Fibroblast of lung (primary cell): Measurements from ENCODE around the gene CARD14.

Source experiments
- CTCF ChIP-seq, 2 donors: IDR thresholded peaks in 1 of 2; conservative IDR thresholded peaks in 1 of 2; 1 replicate in 1 of 2; 2 replicates in 1 of 2; pipeline ENCODE4 v1.5.1; 2011 to 2012; ENCODE audit warnings: low read length in 2 of 2, control low read depth in 1 of 2, inconsistent platforms in 1 of 2, low read depth in 1 of 2, mild to moderate bottlenecking in 1 of 2
- EZH2 ChIP-seq: IDR thresholded peaks from 2 replicates; pipeline ENCODE4 v1.5.1; 2012; ENCODE audit warnings: low read length, control low read depth, mild to moderate bottlenecking; ENCODE audit errors: missing control alignments

GRCh38 chr17:80154166-80154565 is 15.7 kb upstream of the CARD14 start:
- TF ChIP-seq CTCF (conservative IDR thresholded peaks at IDR 0.05 in 1 of 2, IDR thresholded peaks at IDR 0.05 in 1 of 2; ENCODE audit: low read depth in 1 of 2, low read length in 2 of 2) = no peak
- no peak for TF ChIP-seq EZH2
